ENCODE data around the gene PHACTR4. TPM values are rescaled to one million over a fixed set of nuclear protein-coding genes. Genes with fewer than 3 reads are reported as not detected.

PHACTR4 gene
- total and polyA plus RNA-seq, 2 of the 13 experiments (the other 11 are each of a cell fraction or from before 2014, with no cell fraction given) = 13.9 to 17.1 TPM

DNA sequence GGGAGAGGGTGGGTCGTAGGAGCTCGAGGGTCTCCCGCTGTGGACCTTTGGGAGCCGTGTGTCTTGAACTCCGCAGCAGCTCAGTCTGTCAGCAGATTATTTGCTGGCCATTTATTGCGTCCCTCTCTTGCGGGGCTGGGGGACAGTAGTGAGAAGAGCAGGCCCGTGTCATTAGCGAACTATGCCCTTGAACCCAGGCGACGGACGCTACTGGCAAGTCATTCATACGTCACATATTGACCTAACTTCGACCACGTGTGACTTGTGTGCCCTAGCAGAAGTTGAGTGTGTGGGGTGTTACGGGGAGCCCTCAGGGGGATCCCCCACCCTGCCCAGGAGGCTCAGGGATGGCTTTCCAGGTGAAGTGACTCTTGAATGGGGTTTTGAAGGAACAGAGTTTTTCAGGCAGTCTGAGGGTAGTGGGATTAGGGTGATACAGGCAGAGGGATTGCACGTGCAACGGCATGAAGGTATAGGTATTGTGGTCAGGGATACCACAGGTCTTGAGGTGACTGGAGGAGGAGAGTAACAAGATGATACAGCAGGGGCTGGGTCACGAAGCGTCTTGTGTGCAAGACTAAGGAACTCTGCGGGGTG lies 149.3 kb downstream of the PHACTR4 start (continued):
- TF ChIP-seq, protein P1, sequence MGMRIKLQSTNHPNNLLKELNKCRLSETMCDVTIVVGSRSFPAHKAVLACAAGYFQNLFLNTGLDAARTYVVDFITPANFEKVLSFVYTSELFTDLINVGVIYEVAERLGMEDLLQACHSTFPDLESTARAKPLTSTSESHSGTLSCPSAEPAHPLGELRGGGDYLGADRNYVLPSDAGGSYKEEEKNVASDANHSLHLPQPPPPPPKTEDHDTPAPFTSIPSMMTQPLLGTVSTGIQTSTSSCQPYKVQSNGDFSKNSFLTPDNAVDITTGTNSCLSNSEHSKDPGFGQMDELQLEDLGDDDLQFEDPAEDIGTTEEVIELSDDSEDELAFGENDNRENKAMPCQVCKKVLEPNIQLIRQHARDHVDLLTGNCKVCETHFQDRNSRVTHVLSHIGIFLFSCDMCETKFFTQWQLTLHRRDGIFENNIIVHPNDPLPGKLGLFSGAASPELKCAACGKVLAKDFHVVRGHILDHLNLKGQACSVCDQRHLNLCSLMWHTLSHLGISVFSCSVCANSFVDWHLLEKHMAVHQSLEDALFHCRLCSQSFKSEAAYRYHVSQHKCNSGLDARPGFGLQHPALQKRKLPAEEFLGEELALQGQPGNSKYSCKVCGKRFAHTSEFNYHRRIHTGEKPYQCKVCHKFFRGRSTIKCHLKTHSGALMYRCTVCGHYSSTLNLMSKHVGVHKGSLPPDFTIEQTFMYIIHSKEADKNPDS (CRISPR knock-in tag; IDR thresholded peaks at IDR 0.05) = no peak
- TF ChIP-seq ZNF629 (CRISPR knock-in tag; conservative IDR thresholded peaks at IDR 0.05) = peak; percentile 90
- peak; percentile 84 for TF ChIP-seq MAX (IDR thresholded peaks at IDR 0.05)
- TF ChIP-seq ZNF720 (CRISPR knock-in tag; IDR thresholded peaks at IDR 0.05) = no peak
- peak in 1 of 2 experiments; percentile 42; a peak in 1 of 4 replicates for TF ChIP-seq NR2F1 (CRISPR knock-in tag; IDR thresholded peaks at IDR 0.05)
- TF ChIP-seq ZFP36L2 (CRISPR knock-in tag; IDR thresholded peaks at IDR 0.05) = no peak
- TF ChIP-seq RXRB (CRISPR knock-in tag; IDR thresholded peaks at IDR 0.05; ENCODE audit: borderline replicate concordance) = peak; percentile 46; the same call in 1 of the 2 replicates
- TF ChIP-seq ZNF724P (CRISPR knock-in tag; IDR thresholded peaks at IDR 0.05; ENCODE audit: borderline replicate concordance) = no peak
- TF ChIP-seq ZNF574 (CRISPR knock-in tag; IDR thresholded peaks at IDR 0.05) = no peak
- peak; percentile 86 for TF ChIP-seq NR2C2 (CRISPR knock-in tag; IDR thresholded peaks at IDR 0.05; ENCODE audit: borderline replicate concordance)
- no peak for TF ChIP-seq ATRX (CRISPR knock-in tag; IDR thresholded peaks at IDR 0.05; ENCODE audit: borderline replicate concordance)
- no peak for TF ChIP-seq E2F1 (CRISPR knock-in tag; IDR thresholded peaks at IDR 0.05)
- TF ChIP-seq SIN3A (IDR thresholded peaks at IDR 0.05; ENCODE audit: borderline replicate concordance, low read depth, low read length) = peak; percentile 9; the same call in 1 of the 2 replicates
- TF ChIP-seq HNF4A (CRISPR knock-in tag; IDR thresholded peaks at IDR 0.05) = peak; percentile 61; the same call in 1 of the 2 replicates
- TF ChIP-seq, protein P2, sequence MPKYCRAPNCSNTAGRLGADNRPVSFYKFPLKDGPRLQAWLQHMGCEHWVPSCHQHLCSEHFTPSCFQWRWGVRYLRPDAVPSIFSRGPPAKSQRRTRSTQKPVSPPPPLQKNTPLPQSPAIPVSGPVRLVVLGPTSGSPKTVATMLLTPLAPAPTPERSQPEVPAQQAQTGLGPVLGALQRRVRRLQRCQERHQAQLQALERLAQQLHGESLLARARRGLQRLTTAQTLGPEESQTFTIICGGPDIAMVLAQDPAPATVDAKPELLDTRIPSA (CRISPR knock-in tag; IDR thresholded peaks at IDR 0.05; ENCODE audit: borderline replicate concordance) = no peak
- peak; percentile 37; the same call in 1 of the 2 replicates for TF ChIP-seq ARID4A (CRISPR knock-in tag; IDR thresholded peaks at IDR 0.05; ENCODE audit: borderline replicate concordance)
- TF ChIP-seq ZNF335 (CRISPR knock-in tag; IDR thresholded peaks at IDR 0.05) = no peak
- 0 out of 2 replicates have a peak, but pooled peaks have one; percentile 40 for TF ChIP-seq TRIM24 (CRISPR knock-in tag; IDR thresholded peaks at IDR 0.05)
